ENCODE data around the gene CFAP210.

GRCh38 chr2:169613876-169614275, 80.3 kb downstream of the CFAP210 start:
- TF ChIP-seq, protein P1, sequence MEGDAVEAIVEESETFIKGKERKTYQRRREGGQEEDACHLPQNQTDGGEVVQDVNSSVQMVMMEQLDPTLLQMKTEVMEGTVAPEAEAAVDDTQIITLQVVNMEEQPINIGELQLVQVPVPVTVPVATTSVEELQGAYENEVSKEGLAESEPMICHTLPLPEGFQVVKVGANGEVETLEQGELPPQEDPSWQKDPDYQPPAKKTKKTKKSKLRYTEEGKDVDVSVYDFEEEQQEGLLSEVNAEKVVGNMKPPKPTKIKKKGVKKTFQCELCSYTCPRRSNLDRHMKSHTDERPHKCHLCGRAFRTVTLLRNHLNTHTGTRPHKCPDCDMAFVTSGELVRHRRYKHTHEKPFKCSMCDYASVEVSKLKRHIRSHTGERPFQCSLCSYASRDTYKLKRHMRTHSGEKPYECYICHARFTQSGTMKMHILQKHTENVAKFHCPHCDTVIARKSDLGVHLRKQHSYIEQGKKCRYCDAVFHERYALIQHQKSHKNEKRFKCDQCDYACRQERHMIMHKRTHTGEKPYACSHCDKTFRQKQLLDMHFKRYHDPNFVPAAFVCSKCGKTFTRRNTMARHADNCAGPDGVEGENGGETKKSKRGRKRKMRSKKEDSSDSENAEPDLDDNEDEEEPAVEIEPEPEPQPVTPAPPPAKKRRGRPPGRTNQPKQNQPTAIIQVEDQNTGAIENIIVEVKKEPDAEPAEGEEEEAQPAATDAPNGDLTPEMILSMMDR (IDR thresholded peaks at IDR 0.05; ENCODE audit: poor library complexity) = no peak
- no peak for TF ChIP-seq EZH2 (IDR thresholded peaks at IDR 0.05; ENCODE audit: borderline replicate concordance)
- TF ChIP-seq EZH2phosphoT487 (IDR thresholded peaks at IDR 0.05; ENCODE audit: low read depth, severe bottlenecking, unreplicated experiment) = no peak
